ENCODE data around the gene PSMA2. TPM values are rescaled to one million over a fixed set of nuclear protein-coding genes. Genes with fewer than 3 reads are reported as not detected.

The PSMA2 gene
- polyA plus RNA-seq, 3 donors: 248 to 284 (median 277) TPM

Other genes with a start within 250 kb of the PSMA2 start
- 1 to 10 TPM; 5.3 to 6.7 (median 6.0) TPM for gene C7orf25, start 20.1 kb downstream of the PSMA2 start, polyA plus RNA-seq (ENCODE audit: insufficient read length in 3 of 3)
- gene MRPL32, start 202 bp upstream of the PSMA2 start, polyA plus RNA-seq (ENCODE audit: insufficient read length in 3 of 3): 100 to 1,000 TPM in 1 of 3 donors, 10 to 100 TPM in 2; 94.2 to 104 (median 97.8) TPM
- 1 to 10 TPM; 6.4 to 8.3 (median 7.7) TPM for gene HECW1, start 180.5 kb upstream of the PSMA2 start, polyA plus RNA-seq (ENCODE audit: insufficient read length in 3 of 3)